Activated T-helper 1 cell treated with Interleukin-2 at 50 U/mL for 16 hours (primary cell): ENCODE data around the gene RGS19.
A peak's percentile ranks its signal among the peaks of the same experiment; 100 is the strongest.

Source experiments
- DNase-seq: peaks from one replicate; pipeline ENCODE4 v3.0.0-alpha.2; 2020; ENCODE audit warnings: low read depth

RGS19 gene

GRCh38 chr20:64064145-64064698 lies 15.1 kb downstream of the RGS19 start:
- DNase-seq: no peak

DNA sequence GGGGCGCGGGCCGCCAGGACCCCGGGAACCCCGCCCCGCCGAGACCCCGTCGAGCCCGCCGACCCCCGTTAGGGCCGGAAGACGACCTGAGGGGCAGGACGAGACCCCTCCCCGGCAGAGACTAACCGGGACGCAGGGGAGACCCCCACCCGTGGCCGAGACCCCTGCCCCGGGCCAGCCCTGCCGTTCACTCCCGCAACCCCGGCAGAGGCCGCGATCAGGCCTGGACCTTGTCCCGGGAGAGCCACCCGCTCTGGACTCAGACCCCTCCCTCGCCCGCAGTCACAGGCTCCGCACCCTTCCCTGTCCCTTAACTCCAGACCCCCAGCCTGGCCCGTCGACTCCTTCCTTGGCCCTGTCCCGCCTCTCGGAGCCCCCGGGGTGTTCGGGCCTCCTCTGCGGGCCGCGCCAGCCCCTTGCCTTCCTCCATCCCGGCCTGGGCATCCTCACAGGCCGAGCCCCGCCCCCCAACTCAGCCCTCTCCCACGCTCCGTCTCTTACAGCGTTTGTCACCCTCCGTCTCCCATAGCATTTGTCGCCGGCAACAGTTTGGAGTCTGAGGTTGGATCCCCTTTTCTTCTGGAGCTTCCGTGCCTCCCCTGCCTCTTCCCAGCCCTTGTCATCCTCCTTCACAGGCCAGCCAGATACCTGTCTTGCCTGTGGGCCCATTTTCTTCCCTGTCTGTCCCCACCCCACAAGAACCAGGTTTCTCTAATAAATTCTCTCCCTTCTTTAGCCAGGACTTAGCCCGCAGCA lies 15.8 kb downstream of the RGS19 start:
- DNase-seq: no peak

DNA sequence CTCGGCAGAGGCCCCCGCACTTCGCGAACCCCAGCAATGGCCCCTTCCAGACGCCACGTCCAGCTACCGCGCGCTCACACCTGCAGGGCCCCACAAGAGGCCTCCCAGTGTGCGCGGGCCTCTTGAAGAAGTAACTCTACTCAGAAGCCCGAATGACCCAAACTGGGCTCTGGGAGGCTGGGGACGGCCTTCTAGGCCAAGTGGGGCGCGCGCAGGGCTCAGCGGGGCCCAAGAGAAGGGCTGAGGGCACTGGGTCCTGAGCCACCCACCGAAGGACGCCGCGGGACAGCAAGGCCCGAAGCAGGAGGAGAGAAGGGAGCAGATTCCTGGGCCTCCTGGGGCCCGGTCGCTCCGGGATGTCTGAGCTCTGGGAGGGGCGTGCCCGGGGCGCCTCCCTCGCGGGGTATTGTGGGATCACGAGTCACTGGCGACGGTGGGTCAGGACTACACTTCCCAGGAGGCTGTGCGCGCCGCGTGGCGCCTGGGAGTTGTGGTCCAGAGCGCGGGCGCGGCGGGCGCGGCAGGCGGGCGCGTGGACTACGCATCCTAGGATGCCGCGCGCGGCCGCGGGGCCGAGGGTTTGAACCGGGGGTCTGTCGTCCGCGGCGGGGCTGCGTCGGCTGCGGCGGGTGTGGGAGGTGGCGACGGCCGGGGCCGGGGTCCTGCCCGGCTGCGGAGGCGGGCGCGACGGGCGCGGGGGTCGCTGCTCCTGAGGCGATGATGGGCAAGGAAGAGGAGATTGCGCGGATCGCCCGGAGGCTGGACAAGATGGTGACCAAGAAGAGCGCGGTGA lies 16.5 kb downstream of the RGS19 start, which contains the start of gene TCEA2:
TSS of gene TCEA2 (plus strand) at position 603 of the 793 bp plus-strand sequence. CDS start at position 718, 115 bp downstream.
- peak; percentile 89 for DNase-seq

GRCh38 chr20:64062276-64062595 lies 17.1 kb downstream of the RGS19 start:
- no peak for DNase-seq

GRCh38 chr20:64058536-64058935 lies 20.8 kb downstream of the RGS19 start:
- DNase-seq: no peak

- peak; percentile 57 for DNase-seq
Measured at GRCh38 chr20:64057628-64058498, 21.5 kb downstream of the RGS19 start.

DNA sequence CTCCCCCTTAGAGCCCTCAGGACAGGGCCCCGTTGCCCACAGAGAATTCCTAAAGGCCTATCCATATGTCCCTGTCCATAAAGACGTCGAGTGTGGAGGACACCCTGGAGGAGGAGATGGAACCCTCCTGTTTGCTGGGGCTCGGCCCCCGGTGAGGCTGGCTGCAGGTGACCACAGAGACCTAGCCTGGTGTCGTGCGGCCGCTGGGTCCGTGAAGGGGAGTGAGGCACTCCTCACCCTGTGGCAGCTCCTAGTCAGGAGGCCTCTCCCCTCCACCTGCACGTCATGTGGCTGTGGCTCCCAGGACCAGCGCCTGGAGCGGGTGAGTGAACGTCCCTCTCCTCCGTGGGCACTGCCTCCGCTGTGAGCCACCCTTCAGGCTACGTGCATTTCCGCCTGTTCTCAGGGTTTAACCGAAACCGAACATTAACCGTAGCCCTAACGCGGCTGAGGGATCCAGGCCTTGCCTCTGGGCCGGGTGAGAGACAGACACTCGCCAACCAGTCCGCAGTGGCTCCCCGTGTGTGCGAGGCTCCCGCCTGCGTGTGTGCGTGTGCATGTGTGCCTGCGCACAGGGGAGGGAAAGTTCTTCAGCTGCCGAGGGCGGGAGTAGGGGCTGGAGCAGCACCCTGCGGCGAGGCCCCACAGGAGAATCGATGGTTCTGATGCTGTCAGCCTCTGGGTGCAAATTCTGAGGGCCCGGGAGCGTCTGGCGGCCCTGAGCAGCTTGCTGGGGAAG lies 22.3 kb downstream of the RGS19 start:
- no peak for DNase-seq

DNA sequence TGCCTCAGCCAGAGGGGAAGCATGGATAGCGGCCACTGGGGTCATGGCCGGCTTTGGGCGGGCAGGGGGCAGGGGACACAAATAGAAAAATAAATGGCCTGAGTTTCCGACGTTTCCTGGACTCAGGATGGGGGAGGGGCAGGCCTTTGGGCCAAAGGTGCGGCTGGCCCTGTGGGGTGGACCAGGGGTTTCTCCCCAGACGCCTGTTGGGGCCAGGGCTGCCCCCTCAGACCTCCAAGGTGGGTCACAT lies 22.8 kb downstream of the RGS19 start:
- DNase-seq: no peak

DNA sequence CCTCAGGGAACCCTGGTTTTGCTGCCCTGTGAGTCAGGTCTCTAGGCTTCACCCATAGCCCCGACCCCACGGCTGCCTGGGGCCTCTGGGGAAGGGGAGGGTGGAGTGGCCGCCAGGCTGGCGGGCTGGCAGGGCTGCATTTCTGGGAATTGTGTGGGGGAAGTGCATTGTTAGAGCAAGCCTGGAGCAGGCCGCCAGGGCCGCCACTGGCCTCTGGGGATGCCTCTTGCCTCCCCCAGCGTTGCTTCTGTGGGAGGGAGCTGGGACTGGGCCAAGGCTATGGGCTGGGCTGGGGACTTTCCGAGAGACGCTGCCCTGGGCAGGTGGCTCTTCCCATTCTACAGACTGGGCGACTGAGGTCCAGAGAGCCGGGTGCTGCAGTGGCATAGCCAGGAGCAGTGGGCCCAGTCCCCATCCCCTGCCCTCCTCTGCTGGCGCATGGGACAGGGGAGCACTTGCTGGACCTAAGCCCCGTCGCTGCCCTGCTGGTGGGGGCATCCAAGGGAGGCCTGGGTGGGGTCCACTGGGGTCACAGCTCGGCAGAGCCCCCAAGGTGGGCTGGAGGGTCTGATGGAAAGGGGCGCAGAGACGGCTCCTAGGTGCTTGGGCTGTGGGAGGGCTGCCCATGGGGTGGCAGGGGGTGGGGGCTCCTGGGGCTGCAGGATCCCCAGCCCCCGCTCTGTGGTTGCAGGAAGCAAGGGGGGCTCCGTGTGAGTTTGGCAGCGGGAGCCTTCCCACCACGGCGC lies 23.3 kb downstream of the RGS19 start:
- no peak for DNase-seq

DNA sequence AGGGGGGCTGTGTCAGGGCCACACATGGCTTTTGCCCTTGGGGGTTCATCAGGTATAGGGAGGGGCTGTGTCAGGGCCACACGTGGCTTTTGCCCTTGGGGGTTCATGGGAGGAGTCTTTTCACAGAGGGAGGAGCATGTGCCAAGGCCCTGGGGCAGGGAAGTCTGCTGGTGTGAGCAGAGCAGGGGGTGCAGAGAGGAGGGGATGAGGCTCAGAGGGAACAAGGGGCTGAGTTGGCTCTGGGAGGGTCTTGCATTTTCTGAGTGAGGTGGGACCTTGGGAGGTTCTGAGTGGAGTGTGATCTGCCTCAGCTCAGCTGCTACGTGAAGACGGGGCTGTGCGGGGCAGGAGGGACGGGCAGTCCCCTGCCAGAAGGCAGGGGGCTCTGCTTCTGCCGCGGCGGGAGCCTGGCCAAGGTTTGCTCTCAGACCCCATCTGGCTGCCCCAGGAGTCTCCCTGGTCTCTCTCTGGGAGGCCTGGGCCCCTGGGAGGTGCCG lies 23.9 kb downstream of the RGS19 start:
- DNase-seq: no peak

GRCh38 chr20:64053841-64054661 lies 25.3 kb downstream of the RGS19 start:
- DNase-seq: no peak

DNA sequence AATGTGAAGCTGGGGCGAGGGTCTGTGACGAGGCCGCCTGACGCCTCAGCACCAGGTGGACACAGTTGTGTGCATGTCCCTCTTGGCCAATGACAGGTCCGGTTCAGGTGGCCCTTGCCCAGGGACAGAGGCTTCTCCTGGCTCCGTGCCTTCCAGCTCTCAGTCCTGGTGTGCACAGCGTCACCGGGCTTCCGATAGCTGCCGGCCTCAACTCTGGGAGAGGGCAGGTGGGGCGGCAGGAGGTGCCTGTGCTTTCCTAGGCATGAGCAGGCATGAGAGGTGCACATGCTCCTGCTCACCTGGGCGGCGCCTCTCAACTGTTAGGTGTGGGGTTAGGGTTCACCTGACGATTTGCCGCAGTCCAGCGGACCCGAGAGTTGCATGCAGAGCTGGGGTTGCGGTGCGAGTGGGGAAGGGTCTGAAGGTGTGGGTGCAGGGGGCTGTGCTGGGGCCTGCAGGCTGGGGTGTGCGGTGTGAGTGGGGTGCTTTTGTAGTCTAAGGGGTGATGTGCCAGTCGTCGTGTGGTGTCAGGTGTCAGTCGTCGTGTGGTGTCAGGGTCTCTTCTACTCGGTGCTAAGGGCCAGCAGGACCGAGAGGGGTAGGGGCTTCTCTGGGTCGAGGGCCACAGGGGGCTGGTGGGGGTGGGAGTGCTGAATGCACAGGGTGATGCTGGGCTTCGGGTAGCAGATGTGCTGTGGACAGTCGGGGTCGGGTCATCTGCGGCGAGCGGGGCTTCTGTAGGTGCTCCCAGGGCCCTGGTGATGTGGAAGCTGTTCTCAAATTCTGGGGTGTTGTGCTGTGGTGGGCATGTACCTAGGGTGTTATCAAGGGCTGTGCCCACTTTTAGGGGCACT lies 26.1 kb downstream of the RGS19 start:
- no peak for DNase-seq

GRCh38 chr20:64052326-64052722 lies 27.0 kb downstream of the RGS19 start:
- DNase-seq: no peak

- DNase-seq: no peak
Measured at GRCh38 chr20:64051561-64052325, 27.6 kb downstream of the RGS19 start.

- no peak for DNase-seq
Measured at GRCh38 chr20:64051033-64051452, 28.3 kb downstream of the RGS19 start.

DNA sequence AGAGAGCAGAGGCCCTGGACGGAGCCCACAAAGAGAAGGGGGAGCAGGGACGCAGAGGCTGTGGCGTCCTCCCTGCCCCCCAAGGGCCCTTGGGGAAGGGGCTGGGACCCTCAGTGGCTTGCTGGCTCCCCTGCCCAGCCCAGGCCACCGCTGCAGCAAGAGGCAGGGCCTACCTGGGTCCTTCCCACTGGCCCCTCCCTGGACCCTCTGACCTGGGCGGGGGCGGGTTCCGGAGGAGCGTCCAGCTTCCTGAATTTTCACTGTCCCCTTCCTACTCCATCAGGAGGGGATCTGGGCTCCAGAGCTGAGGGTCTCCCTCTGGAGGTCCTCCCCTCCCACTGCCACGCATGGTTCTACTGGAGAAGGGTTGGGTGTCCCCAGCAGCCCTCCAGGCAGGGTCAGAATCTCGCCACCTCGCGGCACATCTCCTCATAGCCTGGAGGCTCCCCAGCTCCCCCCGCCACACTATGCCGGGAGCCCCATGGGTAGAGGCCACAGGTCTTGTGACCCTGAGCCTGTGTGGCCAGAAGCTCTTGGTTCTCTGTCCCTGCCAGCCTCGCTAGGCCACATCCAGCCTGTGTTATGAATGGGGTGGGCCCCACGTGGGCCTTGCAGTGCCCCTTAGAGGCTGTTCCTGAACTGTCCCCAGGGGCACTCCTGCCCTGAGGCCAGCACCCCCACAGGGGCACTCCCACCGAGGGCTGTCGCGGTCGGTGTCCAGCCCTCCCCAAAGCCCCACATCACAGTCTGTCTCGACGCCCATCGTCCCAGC lies 28.9 kb downstream of the RGS19 start:
- no peak for DNase-seq

DNA sequence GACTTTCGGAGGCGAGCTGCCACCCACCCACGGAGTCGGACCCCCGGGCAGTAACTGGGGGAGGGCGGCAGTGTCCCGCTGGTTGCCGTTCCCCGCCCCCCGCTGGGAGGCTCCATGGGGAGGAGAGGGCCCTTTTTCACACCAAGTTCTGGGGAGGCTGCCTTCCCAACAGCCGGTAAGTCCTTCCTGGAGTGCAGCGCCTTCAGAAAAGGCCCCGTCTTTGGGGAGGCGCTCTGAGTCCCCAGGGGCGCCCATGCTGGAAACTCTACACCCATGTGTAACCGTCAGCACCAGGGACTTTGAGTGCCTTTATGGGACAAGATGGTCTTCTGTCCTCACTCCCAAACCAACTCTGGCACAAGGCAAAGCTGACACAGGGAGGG lies 29.4 kb downstream of the RGS19 start:
- DNase-seq: no peak
